ENCODE measurements around the gene TRIML2.

The TRIML2 gene

DNA sequence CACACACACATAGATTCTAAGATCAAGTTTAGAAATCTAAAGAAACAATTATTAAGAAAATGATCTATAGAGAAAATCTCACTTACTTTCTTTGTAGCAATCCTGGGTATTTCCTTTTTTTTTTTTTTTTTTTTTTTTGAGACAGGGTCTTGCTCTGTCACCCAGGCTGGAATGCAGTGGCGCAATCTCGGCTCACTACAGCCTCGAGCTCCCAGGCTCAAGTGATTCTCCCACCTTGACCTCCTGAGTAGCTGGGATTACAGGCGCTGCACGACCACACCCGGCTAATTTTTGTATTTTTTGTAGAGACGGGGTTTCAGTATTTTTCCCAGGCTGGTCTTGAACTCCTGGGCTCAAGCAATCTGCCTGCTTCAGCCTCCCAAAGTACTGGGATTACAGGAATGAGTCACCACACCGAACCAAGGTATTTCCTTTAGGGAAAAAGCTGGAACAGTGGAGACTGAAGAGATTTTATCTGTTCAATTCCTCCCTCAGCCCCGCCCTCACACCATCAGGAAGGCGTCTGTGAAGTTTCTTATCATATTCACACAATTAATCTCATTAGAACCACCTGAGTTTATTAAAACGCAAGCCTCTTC, at the start of gene TRIML2:
TSS of gene TRIML2 (minus strand) at position 447 of the 599 bp plus-strand sequence. CDS start 4,235 bp downstream, outside the sequence.
- no peak for ATAC-seq
- Mint-ChIP-seq H3K36me3 (no peaks in the 10 kb centered on the region), H3K27ac (no peak within 1 kb of the TSS), H3K4me3 (no peak within 1 kb of the TSS), H3K4me1 (no peaks in the 10 kb centered on the region), H3K9me3 (peaks cover 15% of the 10 kb centered on the region)
- no peak for DNase-seq (ENCODE audit: low spot score in 2 of 2)

DNA sequence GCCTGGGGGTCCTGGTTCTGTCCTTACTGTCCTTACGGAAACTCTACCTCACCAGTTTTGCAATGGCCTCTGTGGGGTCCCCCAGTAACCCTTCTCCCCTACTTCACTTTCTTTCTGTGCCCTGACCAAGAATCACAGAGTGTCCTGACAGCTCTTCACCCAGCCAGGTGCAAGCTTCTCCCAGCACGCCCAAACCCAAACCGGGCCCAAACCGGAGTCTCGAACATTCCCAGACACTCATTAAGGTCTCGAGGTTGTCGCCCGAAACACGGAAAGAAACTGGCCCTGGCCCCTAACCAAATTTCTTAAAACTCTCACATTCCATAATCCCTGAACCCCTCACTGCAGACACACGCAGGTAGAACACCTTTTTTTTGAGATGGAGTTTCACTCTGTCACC, 48.9 kb upstream of the TRIML2 start:
- peaks cover 13% of the 10 kb centered on the region for H3K9me3 Mint-ChIP-seq
- DNase-seq (ENCODE audit: low spot score in 2 of 2) (no peak), ATAC-seq (no peak)
- H3K4me1 Mint-ChIP-seq = no peaks in the 10 kb centered on the region
- H3K4me3 Mint-ChIP-seq = no peak overlapping the region
- no peaks in the 10 kb centered on the region for H3K36me3 Mint-ChIP-seq
- H3K27ac Mint-ChIP-seq = no peak overlapping the region

DNA sequence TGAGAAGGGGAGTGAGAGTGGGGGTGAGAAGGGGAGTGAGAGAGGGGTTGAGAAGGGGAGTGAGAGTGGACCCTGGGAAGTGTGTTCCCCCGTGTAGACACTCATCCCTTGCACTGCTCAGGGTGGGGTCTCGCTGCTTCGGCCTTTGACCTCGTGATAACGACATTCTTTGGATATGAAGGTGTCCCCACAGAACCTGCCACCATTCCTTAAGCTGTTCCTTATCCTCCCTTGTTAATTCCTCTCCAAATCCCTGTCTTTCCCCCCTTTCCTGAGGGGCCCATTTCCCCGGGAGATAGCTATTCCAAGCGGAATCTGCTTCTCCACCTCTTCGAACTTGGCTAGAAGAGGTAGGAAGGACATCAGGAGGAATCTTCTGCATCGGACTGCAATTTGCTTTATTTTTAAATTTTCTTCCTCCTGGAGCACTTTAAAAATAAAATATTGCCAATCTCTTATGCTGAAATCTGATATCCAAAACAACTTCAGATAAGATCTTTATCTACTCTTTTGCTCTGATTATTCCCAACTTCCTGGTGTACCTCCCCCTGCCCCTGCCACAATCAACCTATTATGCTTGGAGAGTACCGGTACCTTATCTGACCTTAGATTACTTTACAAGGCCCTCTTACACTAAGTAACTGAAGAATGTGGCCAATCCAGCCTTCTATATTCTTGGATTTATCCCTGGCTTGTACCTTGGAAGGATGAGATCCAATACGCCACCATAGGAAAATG, 45.4 kb upstream of the TRIML2 start:
- no peaks in the 10 kb centered on the region for H3K4me1 Mint-ChIP-seq
- ATAC-seq (no peak), DNase-seq (ENCODE audit: low spot score in 2 of 2) (no peak)
- peaks cover 10% of the 10 kb centered on the region for H3K9me3 Mint-ChIP-seq
- H3K27ac Mint-ChIP-seq = no peak overlapping the region
- H3K4me3 Mint-ChIP-seq = no peak overlapping the region
- no peaks in the 10 kb centered on the region for H3K36me3 Mint-ChIP-seq

DNA sequence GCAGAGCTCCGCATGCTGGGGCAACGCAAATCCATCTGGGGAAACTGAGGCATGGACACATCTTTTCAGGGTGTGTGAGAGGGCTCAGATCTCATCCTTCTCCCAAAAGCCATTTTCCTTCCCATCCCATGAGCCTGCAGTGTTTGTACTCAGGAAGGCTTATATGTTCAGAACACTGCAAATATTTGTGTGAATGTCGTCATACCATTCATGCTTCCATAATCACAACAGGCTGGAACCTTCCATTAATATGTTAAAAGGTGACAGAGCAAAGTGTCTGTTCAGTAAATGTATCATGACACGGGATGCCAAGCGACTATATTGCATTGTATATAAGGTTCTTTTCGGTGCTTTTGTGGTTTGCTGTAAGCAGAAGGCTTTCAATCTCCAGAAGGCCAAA, 38.4 kb upstream of the TRIML2 start:
- no peak for DNase-seq (ENCODE audit: low spot score in 2 of 2)
- Mint-ChIP-seq H3K27ac (no peak overlapping the region), H3K9me3 (peaks cover 7% of the 10 kb centered on the region), H3K4me1 (no peaks in the 10 kb centered on the region), H3K4me3 (no peak overlapping the region), H3K36me3 (no peaks in the 10 kb centered on the region)
- no peak for ATAC-seq

DNA sequence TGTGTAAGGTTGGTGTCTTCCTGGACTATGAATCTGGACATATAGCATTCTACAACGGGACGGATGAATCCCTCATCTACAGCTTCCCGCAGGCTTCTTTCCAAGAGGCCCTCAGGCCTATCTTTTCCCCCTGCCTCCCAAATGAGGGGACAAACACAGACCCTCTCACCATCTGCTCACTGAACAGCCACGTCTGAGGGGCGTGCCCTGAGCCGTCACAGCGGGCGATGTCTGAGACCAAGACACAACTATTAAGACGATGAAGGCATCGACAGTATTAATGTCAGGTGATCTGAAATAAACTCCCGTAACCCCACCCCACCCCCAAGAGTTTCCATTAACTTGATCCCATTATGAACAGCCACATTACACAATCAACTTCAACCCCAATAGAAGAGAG, 37.8 kb upstream of the TRIML2 start:
- Mint-ChIP-seq H3K9me3 (peaks cover 7% of the 10 kb centered on the region), H3K4me1 (no peaks in the 10 kb centered on the region), H3K27ac (no peak overlapping the region), H3K36me3 (no peaks in the 10 kb centered on the region), H3K4me3 (no peak overlapping the region)
- ATAC-seq = no peak
- DNase-seq (ENCODE audit: low spot score in 2 of 2) = no peak

DNA sequence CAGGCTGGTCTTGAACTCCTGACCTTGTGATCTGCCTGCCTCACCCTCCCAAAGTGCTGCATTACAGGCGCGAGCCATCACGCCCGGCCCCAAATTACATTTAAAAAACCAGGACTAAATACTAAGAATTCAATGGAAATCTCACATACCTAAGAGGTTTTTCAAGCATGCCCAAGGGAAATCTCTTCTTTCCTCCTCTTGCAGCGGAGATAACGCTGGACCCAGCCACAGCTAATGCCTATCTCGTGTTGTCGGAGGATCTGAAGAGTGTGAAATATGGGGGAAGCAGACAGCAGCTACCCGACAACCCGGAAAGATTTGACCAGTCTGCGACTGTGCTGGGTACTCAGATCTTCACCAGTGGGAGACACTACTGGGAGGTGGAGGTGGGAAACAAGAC, 37.2 kb upstream of the TRIML2 start:
- DNase-seq (ENCODE audit: low spot score in 2 of 2) (no peak), ATAC-seq (no peak)
- no peaks in the 10 kb centered on the region for H3K36me3 Mint-ChIP-seq
- no peak overlapping the region for H3K27ac Mint-ChIP-seq
- no peak overlapping the region for H3K4me3 Mint-ChIP-seq
- no peaks in the 10 kb centered on the region for H3K4me1 Mint-ChIP-seq
- peaks cover 7% of the 10 kb centered on the region for H3K9me3 Mint-ChIP-seq

DNA sequence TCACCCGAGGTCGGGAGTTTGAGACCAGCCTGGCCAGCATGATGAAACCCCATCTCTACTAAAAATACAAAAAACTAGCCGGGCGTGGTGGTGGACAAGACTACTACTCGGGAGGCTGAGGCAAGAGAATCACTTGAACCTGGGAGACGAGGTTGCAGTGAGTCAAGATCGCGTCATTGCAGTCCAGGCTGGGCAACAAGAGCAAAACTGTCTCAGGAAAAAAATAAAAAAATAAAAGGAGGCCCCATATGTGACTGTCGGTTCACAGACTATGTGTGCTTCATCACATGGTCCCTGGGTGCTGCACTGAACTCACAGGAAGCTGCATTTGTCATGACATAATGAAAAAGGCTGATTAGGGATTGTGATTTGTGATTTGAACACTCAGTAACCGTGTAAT, 36.2 kb upstream of the TRIML2 start:
- no peaks in the 10 kb centered on the region for H3K4me1 Mint-ChIP-seq
- H3K36me3 Mint-ChIP-seq = no peaks in the 10 kb centered on the region
- no peak overlapping the region for H3K27ac Mint-ChIP-seq
- no peak for ATAC-seq
- peaks cover 8% of the 10 kb centered on the region for H3K9me3 Mint-ChIP-seq
- no peak for DNase-seq (ENCODE audit: low spot score in 2 of 2)
- H3K4me3 Mint-ChIP-seq = no peak overlapping the region

DNA sequence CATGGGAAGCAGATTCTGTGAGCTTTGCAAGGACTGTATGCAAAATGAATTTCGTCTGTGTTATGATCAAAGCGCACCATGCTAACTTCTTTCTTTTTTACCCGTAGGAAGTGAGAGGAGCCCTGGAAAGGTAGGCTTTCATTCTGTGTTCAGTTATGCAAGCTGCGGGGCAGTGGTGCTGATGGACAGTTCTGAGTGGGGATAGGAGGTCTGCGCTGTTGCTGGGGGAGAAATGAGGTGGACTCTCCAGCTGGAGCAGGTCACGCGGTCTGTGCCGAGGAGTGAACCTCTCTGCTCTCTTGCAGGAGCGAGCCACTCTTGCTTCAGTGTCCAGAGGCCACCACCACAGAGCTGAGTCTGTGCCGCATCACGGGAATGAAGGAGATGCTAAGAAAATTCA, 34.3 kb upstream of the TRIML2 start:
- ATAC-seq (no peak), DNase-seq (ENCODE audit: low spot score in 2 of 2) (no peak)
- H3K4me1 Mint-ChIP-seq = no peaks in the 10 kb centered on the region
- no peak overlapping the region for H3K4me3 Mint-ChIP-seq
- H3K27ac Mint-ChIP-seq = no peak overlapping the region
- H3K36me3 Mint-ChIP-seq = no peaks in the 10 kb centered on the region
- H3K9me3 Mint-ChIP-seq = peaks cover 11% of the 10 kb centered on the region

DNA sequence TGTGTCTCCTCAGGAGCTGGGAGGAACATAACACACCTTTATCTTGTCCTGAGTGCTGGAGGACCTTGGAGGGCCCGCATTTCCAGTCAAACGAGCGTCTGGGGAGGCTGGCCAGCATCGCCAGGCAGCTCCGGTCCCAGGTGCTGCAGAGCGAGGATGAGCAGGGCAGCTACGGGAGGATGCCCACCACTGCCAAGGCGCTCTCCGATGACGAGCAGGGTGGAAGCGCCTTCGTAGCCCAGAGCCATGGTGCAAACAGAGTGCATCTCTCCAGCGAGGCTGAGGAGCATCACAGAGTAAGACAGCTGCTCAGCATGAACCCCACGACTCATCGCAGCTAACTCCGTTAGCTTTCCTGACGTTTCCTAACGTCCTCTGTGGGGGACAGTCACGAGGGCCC, 30.3 kb upstream of the TRIML2 start:
- Mint-ChIP-seq H3K4me3 (no peak overlapping the region), H3K4me1 (no peaks in the 10 kb centered on the region), H3K36me3 (no peaks in the 10 kb centered on the region), H3K27ac (no peak overlapping the region), H3K9me3 (peaks cover 9% of the 10 kb centered on the region)
- DNase-seq (ENCODE audit: low spot score in 2 of 2) = no peak
- no peak for ATAC-seq

DNA sequence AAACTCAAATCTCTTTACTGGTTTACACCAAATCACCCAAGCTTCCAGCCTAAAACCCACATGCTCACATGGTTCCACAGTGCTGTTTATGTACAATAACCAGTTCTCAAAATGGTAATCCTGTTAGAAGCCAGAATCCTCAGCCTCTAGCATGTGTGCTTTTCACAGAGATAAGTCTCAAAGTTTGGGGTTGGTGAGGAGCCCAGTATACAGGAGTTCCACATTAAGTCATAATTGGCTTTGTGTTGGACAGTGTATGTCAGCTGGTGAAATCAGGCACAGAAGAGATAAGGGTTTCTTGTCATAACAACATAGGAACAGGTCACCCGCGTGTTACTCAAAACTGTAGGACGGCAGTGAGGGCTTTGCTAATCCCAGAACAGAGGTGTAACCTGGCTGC, 29.7 kb upstream of the TRIML2 start, which contains the start of gene TRIML1:
TSS of gene TRIML1 (plus strand) at position 301 of the 400 bp plus-strand sequence. CDS start 118 bp downstream, outside the sequence.
- H3K4me3 Mint-ChIP-seq = no peak within 1 kb of the TSS
- peaks cover 6% of the 10 kb centered on the region for H3K9me3 Mint-ChIP-seq
- H3K36me3 Mint-ChIP-seq = no peaks in the 10 kb centered on the region
- no peaks in the 10 kb centered on the region for H3K4me1 Mint-ChIP-seq
- no peak within 1 kb of the TSS for H3K27ac Mint-ChIP-seq
- DNase-seq (ENCODE audit: low spot score in 2 of 2) (no peak), ATAC-seq (no peak)

- ATAC-seq (no peak), DNase-seq (ENCODE audit: low spot score in 2 of 2) (no peak)
- Mint-ChIP-seq H3K9me3 (peaks cover 6% of the 10 kb centered on the region), H3K36me3 (no peaks in the 10 kb centered on the region), H3K4me1 (no peaks in the 10 kb centered on the region), H3K27ac (no peak overlapping the region), H3K4me3 (no peak overlapping the region)
These were observed 28.8 kb upstream of the TRIML2 start for GRCh38 chr4:188138227-188138626.

DNA sequence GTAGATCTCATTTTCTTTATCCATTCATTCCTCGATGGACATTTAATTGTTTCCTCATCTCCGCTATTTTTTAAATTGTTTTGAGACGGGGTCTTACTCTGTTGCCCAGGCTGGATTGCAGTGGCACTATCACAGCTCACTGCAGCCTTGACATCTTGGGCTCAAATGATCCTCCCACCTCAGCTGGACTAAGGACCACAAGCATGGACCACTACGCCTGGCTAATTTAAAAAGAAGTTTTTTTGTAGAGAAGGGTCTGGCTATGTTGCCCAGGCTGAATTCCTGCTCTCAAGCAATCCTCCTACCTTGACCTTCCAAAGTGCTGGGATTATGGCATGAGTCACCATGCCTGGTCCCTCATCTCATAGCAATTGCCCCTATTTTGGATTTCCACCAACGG, 22.8 kb upstream of the TRIML2 start:
- Mint-ChIP-seq H3K9me3 (peaks cover 7% of the 10 kb centered on the region), H3K36me3 (no peaks in the 10 kb centered on the region), H3K27ac (no peak overlapping the region), H3K4me3 (no peak overlapping the region), H3K4me1 (no peaks in the 10 kb centered on the region)
- DNase-seq (ENCODE audit: low spot score in 2 of 2) (no peak), ATAC-seq (no peak)

- Mint-ChIP-seq H3K4me1 (no peaks in the 10 kb centered on the region), H3K4me3 (no peak overlapping the region), H3K36me3 (no peaks in the 10 kb centered on the region), H3K27ac (no peak overlapping the region), H3K9me3 (peaks cover 7% of the 10 kb centered on the region)
- DNase-seq (ENCODE audit: low spot score in 2 of 2) (no peak), ATAC-seq (no peak)
These were observed 21.0 kb upstream of the TRIML2 start for GRCh38 chr4:188130355-188130754.

DNA sequence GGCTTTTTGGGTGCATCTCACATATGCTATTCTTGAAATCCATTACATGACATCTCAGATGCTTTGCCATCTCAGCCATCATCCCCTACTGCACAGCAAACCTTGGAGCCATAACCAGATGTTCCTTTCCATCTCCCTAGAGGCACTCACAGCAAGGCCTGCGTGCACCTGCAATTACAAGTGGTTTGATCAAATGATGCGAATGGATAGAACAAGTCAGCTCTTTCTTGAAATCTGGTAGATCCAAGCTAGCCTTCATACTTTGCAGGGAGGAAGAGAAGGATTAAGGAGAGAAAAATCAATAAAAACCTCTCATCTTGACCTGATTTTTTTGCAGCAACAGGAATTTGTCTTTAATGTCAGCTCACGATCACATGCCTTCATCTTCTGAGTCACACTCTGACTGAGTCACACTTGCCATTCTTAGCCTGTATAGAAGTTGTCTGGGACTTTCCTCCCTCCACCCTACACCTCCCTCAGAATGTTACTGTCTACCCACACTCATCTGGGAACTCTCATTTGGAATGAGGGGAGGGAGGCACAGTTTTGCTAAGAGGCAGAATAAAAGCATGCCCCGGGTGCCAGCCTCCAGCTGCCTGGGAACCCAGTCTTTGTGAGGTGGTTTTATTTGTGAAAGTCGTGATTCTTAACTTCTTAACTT, 17.9 kb upstream of the TRIML2 start:
- H3K9me3 Mint-ChIP-seq = peaks cover 5% of the 10 kb centered on the region
- no peak overlapping the region for H3K4me3 Mint-ChIP-seq
- no peaks in the 10 kb centered on the region for H3K4me1 Mint-ChIP-seq
- ATAC-seq = no peak
- no peaks in the 10 kb centered on the region for H3K36me3 Mint-ChIP-seq
- no peak overlapping the region for H3K27ac Mint-ChIP-seq
- DNase-seq (ENCODE audit: low spot score in 2 of 2) = no peak

DNA sequence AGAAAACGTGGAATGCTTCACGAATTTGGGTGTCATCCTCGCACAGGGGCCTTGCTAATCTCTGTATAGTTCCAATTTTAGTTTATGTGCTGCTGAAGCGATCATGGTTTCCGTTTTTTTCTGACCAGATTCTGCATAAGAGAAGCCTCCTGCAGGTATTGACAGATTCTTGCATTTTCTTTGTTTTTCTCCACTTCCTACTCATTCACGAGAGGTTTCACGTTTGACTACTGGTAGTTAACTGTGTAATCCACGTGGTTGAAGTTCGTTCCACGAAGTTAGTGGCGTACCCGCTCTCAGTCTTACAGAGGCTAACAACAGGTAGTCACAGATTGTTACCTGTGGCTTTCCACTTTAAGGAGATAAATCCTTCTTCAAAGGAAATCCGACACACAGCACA, 12.1 kb upstream of the TRIML2 start:
- no peak overlapping the region for H3K27ac Mint-ChIP-seq
- H3K9me3 Mint-ChIP-seq = peaks cover 16% of the 10 kb centered on the region
- no peak overlapping the region for H3K4me3 Mint-ChIP-seq
- ATAC-seq (no peak), DNase-seq (ENCODE audit: low spot score in 2 of 2) (no peak)
- H3K4me1 Mint-ChIP-seq = no peaks in the 10 kb centered on the region
- H3K36me3 Mint-ChIP-seq = no peaks in the 10 kb centered on the region

Measured in stimulated activated effector memory CD8-positive, alpha-beta T cell treated with anti-CD3 and anti-CD28 coated beads, Interleukin-12 subunit alpha, Interleukin-12 subunit beta, amount 100 ng/mL, for 72 hours (primary cell).